HG02938 (cell line): ENCODE results near the gene PFDN4.

Experiments
- ATAC-seq: cut with Tn5 transposase; IDR thresholded peaks from one replicate; pipeline ENCODE4 v1.9.1; 2021; ENCODE audit warnings: mild to moderate bottlenecking, moderate library complexity; ENCODE audit not compliant: unreplicated experiment

PFDN4 gene

DNA sequence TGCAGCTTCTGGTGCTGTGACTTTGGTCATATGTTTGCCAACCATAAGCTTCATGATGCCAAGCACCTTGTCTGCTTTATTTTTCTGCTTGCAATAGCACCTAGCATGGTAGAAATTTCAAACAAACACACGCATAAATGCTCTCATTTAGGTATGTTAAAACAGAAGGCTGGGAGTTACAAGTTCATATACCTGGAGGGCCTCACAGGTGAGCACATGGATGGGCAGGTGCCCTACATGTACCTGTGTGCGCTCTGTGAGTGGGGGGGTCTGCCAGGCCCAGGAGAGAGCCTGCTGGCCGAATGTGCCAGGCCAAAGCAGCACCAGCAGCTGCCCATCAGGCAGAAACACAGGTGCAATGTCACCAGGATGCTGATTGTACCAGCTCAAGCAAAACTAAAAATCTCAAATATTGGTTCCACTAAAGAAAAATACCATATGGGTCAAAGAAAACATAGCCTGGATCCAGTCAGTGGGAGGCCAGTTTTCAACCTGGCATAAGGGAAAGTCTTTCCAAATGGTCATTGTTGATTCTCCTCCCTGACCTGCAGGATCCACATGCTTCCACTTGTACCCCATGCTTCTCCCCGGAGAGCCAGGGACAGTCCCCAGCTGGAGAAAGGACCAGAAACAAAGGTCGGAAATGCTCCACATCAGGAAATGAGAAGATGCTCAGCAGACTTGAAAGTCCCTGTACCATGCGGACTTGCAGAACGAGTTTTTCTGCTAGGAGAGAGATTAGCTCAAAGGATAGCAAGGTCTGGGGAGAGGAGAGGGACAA is 7.2 kb upstream of the PFDN4 start:
- ATAC-seq: no peak

DNA sequence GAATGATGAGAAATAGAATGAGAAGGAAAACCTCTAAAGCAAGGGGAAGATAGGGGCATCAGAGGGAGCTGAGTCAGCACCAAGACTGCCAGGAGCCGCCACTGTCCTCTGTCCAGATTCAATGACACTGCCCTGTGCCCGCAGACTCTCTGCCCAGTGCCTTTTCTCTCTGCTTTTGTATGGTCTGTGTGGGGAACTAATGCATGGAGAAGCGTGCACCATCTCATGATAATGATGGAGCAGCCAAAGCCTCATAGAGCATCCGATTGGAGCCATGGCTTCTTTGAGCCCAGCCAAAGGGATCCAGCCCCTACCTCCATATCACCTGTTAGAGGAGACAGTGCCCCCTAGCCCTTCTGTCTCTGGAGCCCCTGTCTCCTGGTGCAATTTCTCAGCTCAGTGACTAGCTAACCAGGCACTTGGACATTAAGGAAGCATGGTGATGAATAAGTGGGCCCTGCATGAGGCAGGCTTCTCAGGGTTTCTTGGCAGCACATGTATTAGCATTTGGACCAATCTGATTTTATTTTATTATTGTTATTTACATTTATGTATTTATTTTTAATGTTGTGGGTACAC is 6.5 kb upstream of the PFDN4 start:
- no peak for ATAC-seq

DNA sequence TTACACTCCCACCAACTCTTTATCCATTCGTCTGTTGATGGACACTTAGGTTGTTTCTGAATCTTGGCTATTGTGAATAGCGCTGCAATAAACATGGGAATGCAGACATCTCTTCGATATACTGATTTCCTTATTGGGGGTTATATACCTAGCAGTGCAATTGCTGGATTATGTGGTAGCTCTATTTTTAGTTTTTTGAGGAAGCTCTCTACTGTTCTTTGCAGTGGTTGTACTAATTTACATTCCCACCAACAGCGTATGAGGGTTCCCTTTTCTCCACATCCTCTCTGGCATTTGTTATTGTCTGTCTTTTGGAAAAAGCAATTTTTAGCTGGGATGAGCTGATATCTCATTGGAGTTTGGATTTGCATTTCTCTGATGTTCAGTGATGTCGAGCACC is 4.6 kb upstream of the PFDN4 start:
- ATAC-seq: no peak

DNA sequence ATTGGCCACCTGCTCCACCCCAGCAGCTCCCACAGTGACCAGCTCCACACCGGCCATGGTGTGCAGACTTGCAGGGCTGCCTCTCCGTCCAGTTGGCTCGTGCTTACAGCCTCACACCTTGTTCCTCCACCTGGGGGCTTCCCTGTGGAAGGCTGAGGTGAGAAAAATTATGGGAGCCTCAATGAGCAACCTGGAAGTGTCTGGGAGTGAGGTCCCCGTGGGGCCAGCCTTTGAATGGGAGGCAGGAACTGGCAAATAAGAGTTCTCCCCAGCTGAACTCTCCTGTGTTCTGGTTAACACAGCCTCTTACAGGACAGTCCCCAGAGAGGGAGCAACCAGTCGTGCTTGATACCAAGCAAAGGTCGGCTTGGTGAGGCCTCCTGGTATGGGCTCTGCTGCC is 3.8 kb upstream of the PFDN4 start:
- no peak for ATAC-seq

DNA sequence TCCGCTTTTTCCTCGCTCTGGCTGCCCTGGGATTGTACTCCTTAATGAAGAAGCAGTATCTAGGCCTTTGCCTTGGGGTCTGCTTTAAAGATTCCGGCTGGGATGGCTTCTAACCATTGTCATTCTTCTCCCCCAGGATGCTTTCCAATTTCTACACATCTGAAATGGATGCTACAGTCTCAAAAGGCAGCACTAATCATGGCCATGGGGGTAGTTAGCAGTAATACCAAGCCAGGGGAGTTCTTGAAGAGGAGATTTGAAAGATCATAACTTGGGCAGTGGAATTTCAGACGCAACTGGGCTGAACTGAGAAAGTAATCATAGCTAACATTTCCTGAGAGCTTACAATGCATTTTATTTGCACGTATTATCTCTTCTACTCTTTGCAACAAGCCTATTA is 3.4 kb upstream of the PFDN4 start:
- no peak for ATAC-seq

DNA sequence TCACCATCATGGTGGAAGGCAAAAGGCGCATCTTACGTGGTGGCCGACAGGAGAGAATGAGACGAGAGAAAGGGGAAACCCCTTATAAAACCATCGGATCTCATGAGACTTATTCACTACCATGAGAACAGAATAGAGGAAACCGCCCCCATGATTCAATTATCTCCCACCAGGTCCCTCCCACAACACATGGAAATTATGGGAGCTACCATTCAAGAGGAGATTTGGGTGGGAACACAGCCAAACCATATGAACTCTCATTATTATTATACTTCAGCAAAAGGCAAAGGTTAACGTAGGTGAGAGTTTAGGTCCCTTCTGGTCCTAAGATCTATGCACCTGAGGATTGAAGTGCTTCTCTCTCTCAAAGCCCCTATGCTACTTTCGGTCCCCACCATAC is 2.4 kb upstream of the PFDN4 start:
- ATAC-seq: no peak

DNA sequence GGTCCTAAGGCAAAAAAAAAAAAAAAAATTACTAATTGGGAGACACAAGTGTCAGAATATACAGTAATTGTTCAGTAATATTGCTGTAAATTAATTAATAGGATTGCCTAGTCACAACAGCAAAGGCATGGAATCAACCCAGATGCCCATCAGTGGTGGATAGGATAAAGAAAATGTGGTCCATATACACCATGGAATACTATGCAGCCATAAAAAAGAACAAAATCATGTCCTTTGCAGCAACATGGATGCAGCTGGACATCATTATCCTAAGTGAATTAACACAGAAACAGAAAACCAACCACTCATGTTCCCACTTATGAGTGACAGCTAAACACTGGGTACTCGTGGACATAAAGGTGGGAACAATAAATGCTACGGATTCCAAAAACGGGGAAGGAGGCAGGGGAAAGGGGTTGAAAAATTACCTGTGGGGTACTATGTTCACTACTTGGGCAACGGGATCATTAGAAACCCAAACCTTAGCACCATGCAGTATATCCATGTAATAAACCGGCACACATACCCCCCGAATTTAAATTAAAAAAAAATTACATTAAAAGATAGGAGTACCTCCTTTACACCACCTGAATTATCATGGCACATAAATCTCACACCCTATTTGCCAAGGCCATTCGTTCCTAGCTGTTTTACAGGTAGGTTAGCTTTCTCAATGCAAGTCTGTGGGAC is 689 bp upstream of the PFDN4 start:
- ATAC-seq: no peak

DNA sequence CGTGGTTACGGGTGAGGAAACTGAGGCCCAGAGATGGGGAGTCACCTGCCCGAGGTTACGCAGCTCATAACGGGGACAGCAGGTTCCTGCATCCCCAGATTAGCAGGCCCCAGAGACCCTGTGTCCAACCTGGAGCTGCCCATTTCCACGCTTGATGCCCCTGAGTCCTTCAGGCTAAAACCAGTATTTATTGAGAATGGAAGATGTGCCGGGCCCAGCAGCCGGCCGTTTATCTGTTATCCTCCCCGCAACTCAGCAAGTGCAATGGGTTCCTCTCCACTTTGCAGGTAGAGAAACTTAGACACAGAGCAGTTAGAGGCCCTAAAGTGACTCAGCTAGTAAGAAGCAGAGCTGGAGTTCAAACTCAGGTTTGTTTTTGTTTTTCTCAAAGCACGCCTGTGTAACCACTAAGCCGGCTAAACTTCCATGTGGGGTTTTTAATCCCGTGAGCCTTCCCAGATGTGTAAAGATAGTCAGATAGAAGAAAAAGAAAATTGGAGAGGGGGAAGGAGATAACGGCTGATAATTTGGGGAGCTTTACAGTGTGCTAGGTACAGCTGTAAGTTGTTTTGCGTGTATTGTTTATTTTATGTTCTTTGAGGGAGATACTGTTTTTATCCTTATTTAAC is 775 bp downstream of the PFDN4 start:
- ATAC-seq: peak; percentile 16

DNA sequence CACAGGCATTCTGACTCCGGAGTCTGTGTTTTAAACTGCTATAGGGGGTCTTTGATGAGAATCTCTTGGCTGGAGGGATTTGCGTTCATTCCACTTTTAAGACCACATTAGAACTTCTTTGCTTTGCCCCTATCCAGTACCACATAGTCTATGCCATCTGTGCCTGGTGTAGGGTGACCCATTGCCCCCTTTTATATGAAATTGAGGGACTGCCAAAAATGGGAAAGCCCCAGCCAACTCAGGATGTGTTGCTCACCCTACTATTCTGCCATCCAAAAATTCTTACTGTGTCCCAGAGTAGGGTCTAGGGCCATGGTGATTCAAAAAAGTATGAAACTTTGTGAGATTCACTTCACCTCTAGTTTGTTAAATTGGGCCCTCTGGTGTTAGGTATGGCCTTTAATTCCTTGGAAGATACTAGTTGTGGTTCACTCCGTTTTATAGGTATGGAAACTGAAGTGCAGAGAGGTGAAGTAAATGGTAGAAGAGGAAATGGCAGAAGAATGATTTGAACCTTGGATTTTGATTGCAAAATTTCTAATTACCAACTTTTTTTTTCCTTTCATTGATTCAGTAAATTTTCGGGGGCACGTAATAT is 1.4 kb downstream of the PFDN4 start:
- ATAC-seq: no peak

DNA sequence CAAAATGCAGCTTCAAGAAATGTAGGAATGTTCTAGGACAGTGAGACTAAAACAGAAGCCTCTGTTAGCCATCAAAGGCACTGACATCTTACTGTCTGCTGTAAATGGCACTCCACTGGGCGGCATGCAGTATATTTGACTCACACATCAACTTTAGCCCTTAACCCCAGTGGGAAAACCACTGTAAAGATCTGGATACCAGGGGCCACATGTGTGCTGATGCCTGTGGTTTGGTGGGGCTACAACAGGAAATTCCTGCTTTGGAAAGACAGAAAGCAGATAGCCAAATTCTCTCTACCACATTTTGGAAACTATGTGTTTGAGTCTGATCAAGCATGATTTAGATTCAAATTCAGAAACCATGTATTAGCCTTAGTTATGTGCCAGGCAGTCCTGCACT is 4.3 kb downstream of the PFDN4 start:
- no peak for ATAC-seq

DNA sequence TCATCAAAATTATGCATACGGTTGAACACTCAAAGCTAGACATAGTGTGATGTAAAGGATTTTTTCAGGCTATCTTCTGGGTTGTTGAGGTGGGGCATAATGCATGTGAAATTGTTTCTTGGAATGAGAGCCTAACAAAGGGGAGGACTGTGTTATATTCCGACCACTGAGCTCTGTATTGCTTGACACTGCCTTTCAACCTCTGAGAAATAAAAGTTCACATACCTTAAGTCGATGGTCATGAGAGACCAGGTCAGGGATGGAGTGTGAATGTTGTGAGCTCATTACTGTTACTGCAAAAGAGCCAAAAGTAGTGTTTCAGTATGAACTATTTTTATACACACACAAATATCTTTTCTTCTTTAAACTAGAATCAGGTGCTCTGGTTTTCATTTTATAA is 5.0 kb downstream of the PFDN4 start:
- ATAC-seq: no peak

DNA sequence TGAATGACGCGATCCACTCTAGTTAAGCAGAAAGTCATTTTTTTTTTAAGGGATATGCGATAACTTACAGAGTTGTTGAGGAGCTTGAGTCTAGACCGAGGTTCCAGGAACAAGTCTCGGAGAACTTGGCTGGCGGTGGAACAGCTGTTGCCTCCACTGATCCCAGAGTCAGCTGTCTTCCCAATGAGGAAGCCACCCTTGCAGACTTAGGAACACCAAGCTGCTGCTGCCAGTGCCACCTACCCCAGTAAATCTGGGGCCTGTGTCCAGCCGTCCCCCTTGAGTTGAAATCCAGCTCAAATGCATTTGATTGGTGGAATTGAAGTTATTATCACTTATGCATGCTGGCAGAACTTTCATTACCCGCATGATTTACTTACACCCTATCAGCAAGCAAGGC is 6.7 kb downstream of the PFDN4 start:
- ATAC-seq: no peak

DNA sequence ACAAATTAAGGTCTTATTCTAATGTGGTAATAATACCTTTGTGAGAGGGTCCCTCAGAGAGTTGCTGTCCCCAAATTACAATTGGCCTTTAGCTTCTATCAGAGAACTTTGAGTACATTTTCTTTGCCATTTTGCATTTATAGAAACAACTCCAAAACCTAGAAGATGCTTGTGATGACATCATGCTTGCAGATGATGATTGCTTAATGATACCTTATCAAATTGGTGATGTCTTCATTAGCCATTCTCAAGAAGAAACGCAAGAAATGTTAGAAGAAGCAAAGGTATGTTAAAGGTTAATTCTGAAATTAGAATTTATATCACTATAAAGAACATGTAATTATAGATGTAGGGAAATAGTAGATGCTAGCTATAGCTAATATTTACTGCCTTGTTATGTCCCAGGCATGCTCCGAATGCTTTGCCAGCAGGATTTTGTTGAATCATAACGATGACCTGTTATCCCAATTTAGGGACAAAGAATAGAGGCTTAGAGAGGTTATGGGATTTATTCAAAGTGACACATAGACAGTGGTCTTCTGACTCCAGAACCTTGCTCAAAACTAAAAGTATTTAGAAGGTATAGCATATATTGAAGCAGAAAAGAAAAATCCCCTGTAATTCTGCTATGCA is 7.4 kb downstream of the PFDN4 start:
- no peak for ATAC-seq

DNA sequence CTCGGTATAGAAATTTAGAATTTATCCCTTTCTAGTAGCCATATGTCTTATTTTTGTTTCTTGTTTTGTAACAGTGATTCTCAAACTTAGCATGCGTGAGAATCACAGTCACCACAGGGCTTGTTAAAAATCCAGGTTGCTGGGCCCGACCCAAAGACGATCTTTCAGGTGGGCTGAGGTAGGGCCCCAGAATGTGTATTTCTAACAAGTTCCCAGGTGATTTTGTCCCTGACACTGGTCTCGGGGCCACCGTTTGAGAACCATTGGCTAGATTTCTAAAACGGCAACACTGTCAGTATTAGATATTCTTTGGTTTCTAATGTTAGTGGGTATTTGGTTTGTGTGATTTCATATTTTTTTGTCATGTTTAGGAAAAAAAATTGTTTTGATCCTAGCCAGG is 9.9 kb downstream of the PFDN4 start:
- no peak for ATAC-seq

DNA sequence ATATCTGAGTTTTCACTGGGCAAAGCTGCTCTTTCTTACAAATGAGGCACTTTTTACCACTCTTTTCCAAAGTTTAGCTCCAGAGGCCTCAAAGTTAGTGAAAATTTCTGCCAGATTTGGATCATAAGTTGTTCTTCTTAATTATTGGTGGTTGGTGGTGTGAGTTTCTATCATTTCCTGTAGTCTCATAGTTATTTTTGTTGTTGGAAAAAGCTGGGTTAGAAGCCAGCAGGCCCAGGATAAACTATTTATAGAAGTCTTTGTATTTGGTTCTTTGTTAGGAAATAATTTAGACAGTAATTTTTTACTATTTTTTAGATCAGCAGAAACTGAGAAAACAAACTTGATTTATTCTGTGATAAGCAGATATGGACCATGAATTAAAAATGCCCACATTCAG is 10.6 kb downstream of the PFDN4 start:
- ATAC-seq: no peak

DNA sequence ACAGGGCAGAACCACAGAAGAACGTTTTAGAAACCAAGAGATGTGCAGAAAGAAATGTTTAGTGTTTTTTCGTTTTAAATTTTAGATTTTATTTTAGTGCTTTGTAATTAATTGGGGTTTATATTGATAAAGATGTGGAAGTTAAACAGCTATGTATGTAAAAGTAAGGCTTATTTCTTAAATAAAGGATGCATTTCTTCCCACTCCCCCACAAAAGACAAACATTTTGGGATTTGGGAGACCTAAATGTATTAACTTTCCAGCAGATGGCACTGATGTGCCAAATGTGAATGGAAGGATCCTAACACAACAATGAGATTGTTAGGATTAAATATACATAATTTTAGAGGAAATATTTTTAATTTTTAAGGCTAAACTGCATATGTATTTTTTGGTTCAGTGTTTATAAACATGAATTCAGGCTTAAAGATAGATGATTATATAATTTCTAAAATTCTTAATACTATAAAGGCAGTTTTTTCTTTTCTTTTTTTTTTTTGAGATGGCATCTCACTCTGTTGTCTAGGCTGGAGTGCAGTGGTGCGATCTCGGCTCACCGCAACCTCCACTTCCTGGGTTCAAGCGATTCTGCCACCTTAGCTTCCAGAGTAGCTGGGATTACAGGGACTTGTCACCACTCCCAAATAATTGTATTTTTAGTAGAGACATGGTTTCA is 12.0 kb downstream of the PFDN4 start:
- ATAC-seq: no peak

DNA sequence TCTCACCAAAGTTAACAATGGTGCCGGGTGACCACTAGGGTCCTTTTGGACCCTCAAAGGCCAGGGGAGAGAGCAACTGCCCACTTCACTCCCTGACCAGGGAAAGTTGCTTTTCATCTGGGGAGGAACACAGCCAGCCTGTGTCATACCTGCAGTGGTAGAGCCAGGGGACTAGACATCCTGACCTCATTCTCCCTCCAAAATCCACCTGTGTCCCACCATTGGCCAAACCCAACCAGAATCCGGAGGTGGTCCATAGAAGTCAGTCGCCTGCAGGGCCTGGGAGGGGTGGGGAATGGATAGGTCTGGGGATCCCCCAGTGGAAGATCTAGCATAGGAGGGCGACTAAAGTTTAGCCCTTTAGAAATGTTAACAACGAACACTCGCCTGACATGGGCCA is 12.8 kb downstream of the PFDN4 start:
- no peak for ATAC-seq

DNA sequence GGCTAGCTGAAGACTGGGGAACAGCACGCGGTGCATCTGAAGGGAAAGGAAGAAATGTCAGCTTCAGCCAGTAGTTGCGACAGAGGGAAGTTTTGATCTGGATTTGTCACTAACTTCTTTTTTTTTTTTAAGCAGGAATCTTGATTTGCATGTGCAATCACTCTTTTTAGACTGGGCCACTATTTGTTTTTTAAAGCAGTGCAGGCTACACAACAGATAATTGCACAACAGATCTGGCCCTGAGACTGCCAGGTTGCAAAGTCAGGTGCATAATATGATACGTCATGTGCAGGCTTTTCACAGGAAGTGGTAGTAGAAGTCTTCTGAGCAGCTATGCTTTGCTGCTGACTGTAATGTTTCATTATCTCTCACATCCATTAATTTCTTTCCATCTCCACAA is 13.5 kb downstream of the PFDN4 start:
- ATAC-seq: peak; percentile 65

DNA sequence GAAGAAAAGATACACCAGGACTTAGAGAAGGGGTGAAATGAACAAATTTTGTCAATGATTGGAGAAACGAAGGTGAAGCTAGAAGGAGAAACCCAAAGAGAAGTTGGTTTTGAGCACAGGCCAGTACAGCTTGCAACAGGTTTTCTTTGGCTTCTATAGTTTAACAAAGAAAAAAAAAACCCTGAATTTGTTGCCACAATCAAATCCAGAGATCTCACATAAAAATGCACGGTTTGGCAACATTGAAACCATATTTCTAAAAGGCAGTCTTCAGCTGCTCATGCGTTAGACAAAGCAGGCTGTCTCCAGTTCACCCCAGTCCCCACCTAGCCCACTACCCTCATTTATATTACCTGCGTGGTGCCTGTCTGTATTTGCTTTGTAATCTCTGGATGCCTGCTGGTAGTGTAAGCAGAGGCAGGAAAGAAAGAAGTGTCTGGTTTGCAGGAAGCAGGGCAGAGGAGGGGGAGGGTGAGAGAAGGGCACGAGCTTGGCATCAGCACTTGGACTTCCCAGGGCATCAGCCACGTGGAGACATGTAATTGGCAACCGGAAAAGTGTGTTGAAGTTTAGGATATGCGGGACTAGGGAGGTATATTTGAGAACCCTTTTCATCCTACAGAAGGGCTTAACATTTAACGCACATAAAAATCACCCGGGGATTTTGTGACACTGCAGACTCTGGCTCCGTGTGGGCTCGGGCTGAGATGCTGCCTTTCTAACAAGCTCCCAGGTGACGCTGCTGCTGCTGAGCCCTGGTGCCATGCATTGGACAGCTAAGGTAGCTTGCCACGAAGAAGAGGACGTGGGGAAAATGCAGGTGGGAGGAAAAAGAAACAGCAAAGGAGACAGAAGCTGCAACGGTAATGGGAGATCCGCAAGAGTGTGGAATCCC is 14.4 kb downstream of the PFDN4 start:
- ATAC-seq: no peak
